Measurements from ENCODE around the gene JMJD6.
"Not testable (repeated sequence)": the region's sequence is repeated elsewhere in the genome, so short reads cannot be mapped to it uniquely, and the experiment has no call there.

Gene JMJD6

DNA sequence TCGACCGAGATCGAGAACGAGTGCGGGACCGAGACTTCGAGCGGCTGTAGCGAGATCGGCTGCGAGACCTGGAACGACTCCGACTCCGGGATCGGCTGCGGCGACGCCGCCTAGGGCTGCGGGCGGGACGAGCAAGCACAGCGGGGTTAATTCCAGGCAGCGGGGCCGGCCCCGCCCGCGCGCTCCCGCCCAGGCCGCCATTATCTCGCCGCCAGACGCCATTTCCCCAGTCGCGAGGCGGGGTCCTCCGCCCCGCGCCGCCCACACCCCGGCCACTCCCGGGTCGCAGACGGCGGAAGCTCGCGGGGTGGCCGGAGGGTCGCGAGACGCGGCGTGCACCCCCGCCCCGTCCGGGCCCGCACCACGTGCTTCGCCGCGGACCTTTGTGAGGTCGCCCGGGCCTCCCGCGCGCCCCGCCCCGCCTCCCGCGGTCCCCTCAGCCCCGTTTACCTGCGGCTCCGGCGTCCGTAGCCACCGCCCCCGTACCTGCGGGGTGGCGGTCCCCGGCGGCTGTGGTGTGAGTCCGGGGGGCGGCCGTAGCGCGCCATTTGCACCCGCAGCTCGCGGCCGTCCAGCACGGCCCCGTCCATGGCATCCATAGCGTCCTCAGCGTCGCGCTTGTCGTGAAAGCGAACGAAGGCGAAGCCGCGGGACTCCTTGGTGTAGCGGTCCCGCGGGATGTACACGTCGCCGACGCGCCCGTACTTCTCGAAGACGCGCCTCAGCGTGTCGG lies 10.1 kb upstream of the JMJD6 start:
- DNase-seq, result peak; percentile 65

DNA sequence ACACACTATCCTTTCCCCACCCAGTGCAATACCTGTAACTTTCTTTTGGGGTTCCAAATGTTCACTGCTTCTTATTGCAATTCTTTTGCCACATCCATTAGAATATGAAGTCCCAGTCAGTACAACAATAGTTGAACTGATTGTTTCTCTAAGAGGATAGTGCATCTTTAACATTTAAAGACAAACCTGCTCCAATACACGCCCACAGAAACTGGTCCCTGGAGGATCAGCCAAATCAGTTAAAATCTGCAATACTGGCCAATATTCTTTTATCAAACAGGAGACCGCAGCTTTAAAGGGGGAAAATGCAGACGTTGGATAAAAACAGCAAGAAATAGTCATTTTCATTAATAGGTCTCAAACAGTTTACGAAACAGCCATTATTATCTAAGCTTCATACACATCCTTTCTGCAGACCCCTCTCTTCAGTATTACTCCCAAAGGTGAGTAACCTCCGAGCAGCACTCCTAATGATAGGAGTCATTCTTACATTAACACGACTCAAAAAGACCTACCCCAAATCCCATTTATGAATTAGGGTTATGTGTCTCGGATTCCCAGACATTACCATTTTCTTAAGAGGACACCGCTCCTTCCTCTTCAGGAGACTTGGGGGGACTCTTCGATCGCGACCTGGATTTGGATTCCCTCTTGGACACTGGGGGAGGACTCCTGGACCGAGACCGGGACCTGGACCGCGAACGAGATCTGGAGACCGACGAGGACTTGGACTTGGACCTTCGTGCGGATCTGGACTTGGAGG lies 9.4 kb upstream of the JMJD6 start:
- DNase-seq, result no peak

DNA sequence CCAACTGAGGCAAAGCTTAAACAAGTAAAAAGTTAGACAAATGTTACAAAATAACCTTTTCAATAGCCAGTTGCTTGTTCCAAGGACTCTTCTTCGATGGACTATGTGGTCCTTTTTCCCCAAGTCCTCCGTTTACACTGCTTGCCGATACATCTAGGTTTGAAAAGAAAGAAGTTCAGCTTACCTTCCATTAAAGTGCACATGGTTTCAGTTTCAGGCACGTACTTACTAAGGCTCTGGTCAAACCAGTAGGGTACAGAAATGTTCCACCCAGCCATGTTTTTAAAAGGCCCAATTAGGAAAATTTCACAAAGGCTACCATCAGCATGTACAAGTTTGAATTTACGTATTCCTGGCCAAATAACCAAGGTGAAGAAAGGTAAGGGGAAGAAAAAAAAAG lies 8.6 kb upstream of the JMJD6 start:
- no peak for DNase-seq

DNA sequence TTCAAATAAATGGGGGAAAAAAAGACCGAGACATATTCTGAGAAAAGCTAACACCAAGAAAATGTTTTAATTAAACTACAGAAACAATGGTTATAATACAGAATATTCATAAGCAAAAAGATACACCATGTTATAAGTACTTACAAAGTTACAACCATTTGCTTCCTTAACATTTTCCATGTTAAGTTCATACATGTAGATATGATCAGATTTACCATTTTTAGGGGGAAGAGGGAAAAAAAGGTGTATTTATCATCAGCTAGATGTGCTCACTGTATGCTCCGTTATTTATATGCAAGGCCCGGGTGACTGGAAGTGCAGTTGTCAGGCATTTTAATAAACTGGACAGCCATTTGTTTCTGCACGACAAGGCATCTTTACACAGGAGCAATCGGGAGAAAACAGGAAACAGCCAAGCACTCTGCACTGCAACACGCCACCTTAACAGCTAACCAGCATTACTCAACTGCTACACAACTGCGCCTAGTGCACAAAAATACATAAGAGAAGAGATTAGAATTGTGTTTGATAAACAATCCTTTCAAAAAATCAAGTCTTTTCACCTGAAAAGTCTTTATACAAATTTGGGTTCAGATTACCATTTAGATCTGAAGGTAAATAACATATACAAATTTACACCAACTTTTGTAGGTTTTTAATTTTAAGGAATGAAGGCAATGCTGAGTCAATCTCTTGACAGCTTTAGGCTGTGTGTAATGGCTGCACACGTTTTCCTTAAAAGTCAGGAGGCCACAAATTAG lies 7.9 kb upstream of the JMJD6 start:
- DNase-seq, result no peak

DNA sequence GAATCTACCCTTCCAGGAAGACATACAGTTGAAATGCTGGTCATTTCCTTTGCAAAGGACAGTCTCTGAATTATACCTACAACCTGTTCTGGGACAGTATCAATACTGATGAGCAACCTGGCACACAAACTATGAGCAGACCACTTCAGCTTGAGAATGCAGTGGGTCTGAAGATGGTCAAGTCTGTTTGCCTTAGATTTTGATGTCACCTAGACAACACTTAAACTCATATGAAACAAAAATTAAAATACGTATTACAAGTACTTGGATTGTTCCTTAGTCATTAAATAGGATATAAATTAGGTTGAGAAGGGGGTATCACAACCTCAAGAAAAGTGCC lies 7.2 kb upstream of the JMJD6 start:
- no peak for DNase-seq

DNA sequence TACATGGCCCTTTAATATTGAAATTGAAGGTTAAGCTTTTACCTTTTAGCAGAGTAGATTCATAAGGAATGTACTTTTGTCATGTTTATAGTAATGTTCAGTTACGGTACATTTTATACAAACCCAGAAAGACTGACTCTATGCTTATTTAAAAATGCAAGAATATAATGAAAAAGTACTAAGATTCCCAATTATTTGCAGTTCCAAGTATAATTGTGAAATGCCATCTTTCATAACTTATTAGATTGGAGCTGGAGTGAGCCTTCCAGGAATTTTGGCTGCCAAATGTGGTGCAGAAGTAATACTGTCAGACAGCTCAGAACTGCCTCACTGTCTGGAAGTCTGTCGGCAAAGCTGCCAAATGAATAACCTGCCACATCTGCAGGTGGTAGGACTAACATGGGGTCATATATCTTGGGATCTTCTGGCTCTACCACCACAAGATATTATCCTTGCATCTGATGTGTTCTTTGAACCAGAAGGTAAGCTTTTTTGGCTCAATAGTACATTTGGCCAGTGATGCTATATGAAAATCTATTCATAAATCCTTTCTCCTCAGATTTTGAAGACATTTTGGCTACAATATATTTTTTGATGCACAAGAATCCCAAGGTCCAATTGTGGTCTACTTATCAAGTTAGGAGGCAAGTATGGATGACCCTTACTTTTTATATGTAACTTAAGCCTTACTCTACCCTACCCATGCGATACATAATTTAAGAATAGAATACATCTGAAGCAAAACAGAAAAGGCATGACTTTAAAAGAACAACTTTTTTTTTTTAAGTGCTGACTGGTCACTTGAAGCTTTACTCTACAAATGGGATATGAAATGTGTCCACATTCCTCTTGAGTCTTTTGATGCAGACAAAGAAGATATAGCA lies 6.6 kb upstream of the JMJD6 start:
- no peak for DNase-seq

DNA sequence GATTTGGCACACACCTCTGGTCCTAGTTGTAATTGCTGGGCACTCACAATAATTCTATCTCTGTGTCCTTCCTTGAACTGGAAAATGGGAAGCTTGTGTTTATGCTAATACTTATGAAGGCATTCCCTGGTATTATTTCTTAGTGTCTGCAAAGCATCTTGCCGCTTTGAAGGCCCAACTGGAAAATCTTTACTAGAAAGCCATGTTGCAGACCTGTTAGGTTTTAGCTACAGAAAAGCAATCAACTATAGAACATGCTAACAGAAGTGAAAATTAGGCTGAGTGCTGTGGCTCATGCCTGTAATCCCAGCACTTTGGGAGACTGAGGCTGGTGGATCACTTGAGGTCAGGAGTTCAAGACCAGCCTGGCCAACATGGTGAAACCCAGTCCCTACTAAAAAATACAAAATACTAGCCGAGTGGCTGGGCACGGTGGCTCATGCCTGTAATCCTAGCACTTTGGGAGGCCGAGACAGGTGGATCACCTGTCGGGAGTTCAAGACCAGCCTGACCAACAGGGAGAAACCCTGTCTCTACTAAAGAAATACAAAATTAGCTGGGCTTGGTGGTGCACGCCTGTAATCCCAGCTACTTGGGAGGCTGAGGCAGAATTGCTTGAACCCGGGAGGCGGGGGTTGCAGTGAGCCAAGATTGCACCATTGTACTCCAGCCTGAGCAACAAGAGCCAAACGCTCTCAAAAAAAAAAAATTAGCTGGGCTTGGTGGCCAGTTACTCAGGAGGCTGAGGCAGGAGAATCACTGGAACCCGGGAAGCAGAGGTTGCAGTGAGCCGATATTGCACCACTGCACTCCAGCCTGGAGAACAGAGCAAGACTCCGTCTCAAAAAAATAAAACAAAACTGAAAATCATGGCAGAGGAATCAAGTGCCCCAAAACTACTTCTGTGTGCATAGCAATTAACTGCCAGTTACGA lies 5.7 kb upstream of the JMJD6 start:
- DNase-seq, result not testable (repeated sequence)

DNA sequence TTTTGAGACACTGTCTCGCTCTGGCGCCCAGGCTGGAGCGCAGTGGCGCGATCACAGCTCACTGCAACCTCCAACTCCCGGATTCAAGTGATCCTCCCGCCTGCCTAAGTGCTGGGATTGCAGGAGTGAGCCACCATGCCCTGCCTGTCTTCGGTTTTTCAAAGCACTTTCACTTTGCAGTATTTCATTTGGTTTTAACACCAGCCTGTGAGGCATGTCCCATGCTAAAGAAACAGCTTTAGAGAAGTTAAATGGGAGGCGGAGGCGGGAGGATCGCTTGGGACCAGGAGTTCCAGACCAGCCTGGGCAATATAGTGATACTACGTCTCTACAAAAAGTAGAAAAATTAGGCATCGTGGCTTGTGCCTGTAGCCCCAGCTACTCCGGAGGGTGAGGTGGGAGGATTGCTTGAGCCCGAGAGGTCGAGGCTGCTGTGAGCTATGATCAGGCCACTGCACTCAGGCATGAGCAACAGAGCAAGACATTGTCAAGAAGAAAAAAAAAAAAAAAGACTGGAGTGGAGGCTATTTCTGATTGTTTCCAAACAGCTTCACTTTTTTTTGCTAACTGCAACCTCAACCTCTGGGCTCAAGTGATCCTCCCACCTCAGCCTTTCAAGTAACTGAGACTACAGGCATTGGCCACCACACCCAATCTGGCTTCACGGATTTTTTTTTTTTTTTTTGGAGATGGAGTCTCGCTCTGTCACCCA lies 1.5 kb upstream of the JMJD6 start:
- DNase-seq, result no peak

DNA sequence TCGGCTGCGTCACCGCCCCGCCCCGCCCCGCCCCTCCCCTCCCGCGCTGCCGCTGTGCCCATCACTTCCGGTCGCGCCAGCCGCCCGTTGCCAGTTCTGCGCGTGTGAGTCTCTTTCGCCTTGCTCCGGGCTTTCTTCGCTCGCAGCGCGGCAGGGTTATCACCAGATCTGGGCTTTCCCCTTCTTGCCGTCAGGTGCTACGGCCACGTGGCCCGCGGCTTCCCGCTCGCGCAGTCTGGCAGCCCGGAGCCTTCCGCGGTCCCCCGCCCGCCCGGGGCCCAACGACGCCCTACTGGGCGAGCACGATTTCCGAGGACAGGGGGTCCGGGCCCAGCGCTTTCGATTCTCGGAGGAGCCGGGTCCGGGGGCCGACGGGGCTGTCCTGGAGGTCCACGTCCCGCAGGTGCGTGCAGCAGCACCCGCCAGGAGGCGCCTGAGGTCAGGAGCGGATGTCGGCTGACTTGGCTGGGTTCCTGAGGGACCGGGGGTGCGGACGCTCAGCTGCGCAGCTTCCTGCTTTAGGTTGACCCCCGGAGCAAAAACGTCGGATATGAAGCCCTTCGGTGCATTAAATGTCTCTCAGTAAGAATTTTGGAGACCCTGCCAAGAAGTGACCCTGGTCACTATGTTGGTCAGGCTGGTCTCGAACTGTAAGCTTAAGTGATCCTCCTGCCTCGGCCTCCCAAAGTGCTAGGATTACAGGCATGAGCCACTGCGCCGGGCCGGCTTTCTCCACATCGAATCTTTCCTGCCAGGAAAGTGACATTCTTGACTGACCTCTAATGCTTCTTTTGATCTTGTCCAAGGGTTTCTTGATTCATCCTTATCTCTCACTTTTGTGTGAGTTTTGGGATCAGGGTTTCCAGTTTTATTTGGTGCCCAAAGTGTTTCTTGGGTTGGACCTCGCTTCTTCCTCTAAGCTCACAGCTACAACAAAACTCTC lies 641 bp upstream of the JMJD6 start, which contains the start of gene METTL23:
METTL23 (plus strand) TSS at position 64 of the 943 bp plus-strand sequence. CDS start 2,872 bp downstream, outside the sequence.
- peak; percentile 76 for DNase-seq

DNA sequence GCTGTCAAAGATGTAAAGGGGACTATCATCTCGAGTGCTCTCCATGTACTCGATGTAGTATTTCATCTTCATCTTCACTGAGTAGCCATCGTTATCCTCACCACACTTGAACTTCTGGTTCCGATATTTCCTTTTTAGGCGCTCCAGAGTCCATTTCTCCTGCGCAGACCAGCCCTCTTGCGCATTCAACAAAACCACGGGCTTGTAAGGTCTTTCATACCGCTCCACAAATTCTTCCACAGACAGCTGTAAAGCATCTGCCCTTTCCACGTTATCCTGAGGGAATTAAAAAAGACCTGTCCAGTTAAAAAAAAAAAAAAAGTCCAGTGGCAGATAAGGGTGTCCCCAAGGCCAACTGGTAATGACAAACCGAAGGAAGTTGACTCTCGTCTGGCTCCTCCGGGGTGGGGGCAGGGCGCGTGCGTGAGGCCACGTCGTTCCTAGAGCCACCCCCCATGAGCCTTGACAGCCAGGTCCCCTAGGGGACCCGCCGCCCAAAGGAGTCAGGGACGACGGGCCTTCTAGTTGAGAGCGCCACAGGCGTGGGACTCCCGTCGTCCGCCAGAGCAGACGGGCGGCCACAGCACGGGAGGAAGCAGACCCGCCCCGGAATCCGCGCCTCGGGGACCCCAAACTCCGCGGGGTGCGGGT lies 701 bp downstream of the JMJD6 start:
- DNase-seq, result peak; percentile 72

DNA sequence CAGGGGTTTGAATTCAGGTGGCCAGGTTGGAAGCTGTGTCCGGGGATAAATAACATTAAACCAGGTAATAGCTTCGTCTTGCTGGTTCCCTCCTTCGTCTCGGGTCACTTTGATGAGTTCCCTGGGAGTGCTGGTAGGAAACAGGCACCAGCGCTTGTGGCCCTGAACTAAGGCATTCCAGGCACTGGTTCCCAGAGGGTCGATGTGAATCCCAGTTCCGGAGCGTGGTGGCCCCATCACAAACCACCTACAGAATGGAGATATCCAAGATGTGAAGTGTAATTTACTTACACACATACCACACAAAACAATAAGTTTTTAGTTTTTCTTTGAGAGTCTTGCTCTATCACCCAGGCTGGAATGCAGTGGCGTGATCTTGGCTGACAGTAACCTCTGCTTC lies 2.6 kb downstream of the JMJD6 start:
- DNase-seq, result no peak

DNA sequence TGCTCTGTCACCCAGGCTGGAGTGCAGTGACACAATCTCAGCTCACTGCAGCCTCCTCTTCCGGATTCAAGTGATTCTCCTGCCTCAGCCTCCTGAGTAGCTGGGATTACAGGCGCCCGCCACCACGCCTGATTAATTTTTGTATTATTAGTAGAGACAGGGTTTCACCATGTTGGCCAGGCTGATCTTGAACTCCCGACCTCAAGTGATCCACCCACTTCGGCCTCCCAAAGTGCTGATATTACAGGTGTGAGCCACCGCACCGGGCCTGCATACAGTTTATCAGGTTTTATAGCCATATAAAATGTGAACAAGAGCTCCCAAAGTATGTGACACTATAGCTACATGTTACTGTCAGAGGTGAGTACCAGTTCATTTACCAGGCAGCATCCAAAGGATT lies 3.4 kb downstream of the JMJD6 start:
- not testable (repeated sequence) for DNase-seq

DNA sequence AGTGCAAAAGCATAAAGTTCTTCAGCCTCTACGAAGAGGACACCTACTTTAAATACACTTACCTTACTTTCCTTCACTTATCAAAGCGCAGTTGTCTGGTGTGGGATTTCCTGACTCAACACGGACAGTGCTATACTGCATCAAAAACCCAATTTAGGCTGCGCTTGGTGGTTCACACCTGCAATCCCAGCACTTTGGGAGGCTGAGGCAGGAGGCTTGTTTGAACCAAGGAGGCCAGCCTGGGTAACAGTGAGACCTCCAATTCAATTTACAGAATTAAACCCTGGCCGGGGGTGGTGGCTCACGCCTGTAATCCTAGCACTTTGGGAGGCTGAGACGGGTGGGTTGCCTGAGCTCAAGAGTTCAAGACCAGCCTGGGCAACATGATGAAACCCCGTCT lies 4.1 kb downstream of the JMJD6 start:
- no peak for DNase-seq

DNA sequence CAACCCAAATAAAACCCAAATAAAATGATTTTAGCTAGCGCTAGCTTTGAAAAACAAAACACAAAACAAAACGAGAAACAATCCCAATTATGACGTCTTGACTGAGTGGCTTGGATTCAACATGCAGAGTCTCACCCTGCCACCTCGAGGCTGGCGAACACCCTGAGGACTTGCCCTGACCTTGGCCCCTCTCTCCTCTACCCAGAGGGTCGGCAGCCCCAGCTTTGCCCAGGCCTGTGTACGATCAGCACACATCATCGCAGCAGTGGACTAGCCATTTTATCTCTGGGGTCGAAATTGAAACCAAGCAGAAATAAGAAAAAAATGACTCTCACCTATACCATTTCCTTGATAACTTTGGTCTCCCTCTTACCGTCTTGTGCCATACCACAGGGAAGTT lies 4.9 kb downstream of the JMJD6 start:
- DNase-seq, result no peak

DNA sequence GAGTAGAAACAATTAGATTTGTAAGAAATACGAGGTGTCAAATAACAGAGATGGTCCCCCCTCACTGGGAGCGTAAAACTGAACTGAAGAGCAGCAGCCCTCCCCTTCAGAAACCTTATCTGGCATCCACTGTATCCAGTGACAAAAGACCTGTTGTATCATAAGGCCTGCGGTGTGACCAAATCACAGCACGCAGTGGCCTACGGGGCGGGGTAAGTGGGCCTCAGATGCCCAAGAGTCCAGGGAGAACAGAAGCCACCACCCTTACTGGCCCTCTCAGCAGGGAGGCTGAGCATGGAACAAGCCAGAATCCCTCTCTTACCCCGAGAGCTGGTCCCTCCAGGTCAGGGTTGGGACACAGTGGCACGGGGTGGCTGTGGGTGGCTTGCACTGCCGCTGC lies 5.5 kb downstream of the JMJD6 start:
- no peak for DNase-seq

DNA sequence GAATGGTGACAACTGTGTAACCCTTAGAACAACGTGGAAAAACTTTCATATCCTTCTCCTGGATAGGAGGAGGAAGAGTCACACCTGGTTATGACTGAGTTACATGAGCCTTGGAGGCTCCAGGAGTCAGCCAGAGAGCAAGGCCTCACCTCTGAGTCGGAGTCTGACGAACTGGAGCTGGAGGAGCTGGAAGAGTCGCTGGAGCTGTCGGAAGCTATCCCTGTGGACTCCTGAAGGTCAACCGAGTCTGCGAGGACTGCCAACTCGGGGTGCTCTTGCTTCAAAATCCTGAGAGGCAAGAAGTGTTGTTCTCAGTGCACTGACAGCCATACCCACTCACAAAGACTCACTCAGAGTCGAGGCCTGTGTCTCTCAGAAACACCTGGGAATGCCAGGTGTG lies 6.2 kb downstream of the JMJD6 start:
- DNase-seq, result no peak

DNA sequence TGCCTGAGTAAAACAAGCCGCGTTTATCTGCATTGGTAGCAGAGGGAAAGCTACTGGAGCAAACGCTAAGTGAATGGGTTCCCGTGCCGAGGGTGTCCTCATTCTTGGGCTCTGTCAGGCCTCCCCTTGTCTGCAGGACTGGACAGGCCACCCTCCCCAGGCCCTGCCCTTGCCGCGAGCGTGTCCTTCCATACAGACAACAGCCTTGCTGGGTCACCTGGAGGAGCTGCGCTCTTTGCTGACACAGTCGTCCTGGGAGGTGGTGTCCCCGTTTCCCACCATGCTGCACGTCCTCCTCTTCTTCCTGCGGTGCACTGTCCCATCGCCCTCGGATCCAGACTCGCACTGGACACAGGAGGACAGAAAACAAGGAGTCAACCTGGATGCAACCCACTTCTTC lies 7.9 kb downstream of the JMJD6 start:
- DNase-seq, result no peak

DNA sequence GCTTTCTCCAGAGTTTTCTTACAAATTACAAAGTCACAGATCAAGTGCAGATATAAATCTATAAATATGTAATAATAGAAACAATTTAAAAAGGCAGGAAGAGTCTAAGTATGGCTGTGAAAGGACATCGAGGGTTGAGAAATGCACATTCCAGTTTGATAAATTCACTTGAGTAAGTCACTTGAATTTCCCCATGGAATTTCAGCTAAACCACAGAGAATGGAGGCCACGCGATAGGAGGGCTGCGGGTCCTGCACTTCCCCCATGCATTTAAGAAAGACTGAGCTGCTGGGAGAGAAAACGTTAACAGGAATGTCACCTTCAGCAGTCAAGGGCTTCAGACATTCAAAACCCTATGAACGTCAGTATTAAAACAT lies 9.6 kb downstream of the JMJD6 start:
- no peak for DNase-seq

DNA sequence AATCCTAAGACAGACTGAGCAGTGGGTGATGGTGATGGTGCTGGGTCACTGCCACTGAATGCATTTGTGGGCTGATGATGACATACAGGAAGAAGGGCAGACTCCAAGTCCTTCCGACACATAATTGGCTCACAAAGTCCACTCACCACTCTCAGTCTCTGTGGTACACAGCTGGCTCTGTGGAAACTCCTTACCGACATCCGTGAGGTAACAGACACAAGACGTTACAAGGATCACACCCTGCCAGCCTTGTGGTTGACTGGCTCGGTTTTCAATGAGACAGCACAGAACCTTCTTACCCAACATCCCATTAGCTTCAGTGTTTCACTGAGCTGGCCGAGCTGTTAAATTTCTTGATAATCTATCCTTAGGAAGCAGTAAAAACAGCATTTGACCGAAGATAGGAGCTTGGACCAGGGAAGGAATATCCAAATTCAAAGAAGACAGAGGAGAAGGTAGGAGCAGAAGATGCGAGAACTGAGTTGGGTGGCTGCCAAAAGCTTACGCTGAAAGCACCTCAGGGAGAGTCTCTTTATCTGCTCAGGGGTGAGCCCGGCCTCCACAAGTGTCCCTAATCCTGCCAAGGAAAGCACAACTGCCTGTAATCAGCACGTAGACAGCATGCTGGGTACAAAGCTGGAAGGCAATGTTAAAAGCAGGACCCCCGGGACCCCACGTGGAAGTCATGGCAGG lies 10.1 kb downstream of the JMJD6 start:
- DNase-seq, result no peak
